B cell (primary cell): ENCODE results near the gene FBXO9. TPM values are rescaled to one million over a fixed set of nuclear protein-coding genes. Genes with fewer than 3 reads are reported as not detected.

Source experiments
- ATAC-seq: fragments of 200-7000 bp; cut with Tn5 transposase; one replicate; pipeline ENCODE4 v1.10.0; 2021; ENCODE audit warnings: low read depth, mild to moderate bottlenecking, moderate number of reproducible peaks, moderate library complexity
- CTCF ChIA-PET: fragments of 350-600 bp; sonication (Branson Sonifier 250); formaldehyde crosslinking; loops from one replicate; lab custom pipeline; 2021; ENCODE audit warnings: antibody characterized with exemption, inconsistent platforms; lab: Charles Lee
- POLR2A ChIA-PET: fragments of 350-600 bp; sonication (Branson Sonifier 250); formaldehyde crosslinking; loops from one replicate; lab custom pipeline; 2021; ENCODE audit warnings: antibody characterized with exemption; lab: Charles Lee
- DNase-seq: peaks from one replicate; pipeline ENCODE4 v3.0.0; 2013
- H2AFZ ChIP-seq: 2 replicates; pipeline ENCODE4 v1.6.1; 2012; ENCODE audit warnings: mild to moderate bottlenecking, low read depth, low read length; ENCODE audit not compliant: insufficient read depth, poor library complexity, severe bottlenecking
- H3K27ac ChIP-seq, 2 donors: 1 replicate in 1 of 2; 2 replicates in 1 of 2; pipeline ENCODE4 v1.5.1; 2012 to 2013; ENCODE audit warnings: low read length in 2 of 2, mild to moderate bottlenecking in 2 of 2, moderate library complexity in 1 of 2
- H3K27me3 ChIP-seq, 4 experiments: fragments of 200-600 bp in 1 of 4; sonication (generic) in 1 of 4; replicated peaks in 1 of 4; 1 replicate in 2 of 4; 2 replicates in 2 of 4; pipeline versions ENCODE4 v1.6.1 to v1.7.0; 2013 to 2016; ENCODE audit warnings: low read length in 3 of 4, mild to moderate bottlenecking in 2 of 4, mixed read lengths in 1 of 4, moderate library complexity in 1 of 4; ENCODE audit not compliant: insufficient read depth in 4 of 4, control insufficient read depth in 3 of 4; ENCODE audit errors: control extremely low read depth in 1 of 4
- H3K36me3 ChIP-seq, 2 experiments: replicated peaks in 1 of 2; 1 replicate in 1 of 2; 2 replicates in 1 of 2; pipeline versions ENCODE4 v1.6.1 to v1.7.1; 2013; ENCODE audit warnings: low read length in 1 of 2; ENCODE audit not compliant: insufficient read depth in 2 of 2, control insufficient read depth in 1 of 2; ENCODE audit errors: control extremely low read depth in 1 of 2, extremely low read depth in 1 of 2
- H3K4me1 ChIP-seq, 2 donors: fragments of 200-600 bp in 1 of 2; sonication (generic) in 1 of 2; 1 replicate in 1 of 2; 2 replicates in 1 of 2; pipeline versions ENCODE4 v1.5.1 to v1.6.1; 2013 to 2017; ENCODE audit warnings: low read length in 2 of 2; ENCODE audit not compliant: control insufficient read depth in 2 of 2, insufficient read depth in 2 of 2
- H3K4me2 ChIP-seq: replicated peaks from 2 replicates; pipeline ENCODE3; 2012; ENCODE audit warnings: mild to moderate bottlenecking, low read depth, low read length; ENCODE audit not compliant: poor library complexity, severe bottlenecking
- H3K4me3 ChIP-seq, 5 experiments: fragments of 200-600 bp in 1 of 5; sonication (generic) in 1 of 5; 1 replicate in 3 of 5; 2 replicates in 2 of 5; pipeline versions ENCODE4 v1.5.1 to v1.7.0; 2011 to 2016; ENCODE audit warnings: low read length in 4 of 5, mild to moderate bottlenecking in 4 of 5, low read depth in 2 of 5, control low read depth in 1 of 5, moderate library complexity in 1 of 5; ENCODE audit not compliant: insufficient read depth in 1 of 5; ENCODE audit errors: control extremely low read depth in 1 of 5, extremely low read depth in 1 of 5
- H3K79me2 ChIP-seq: fragments of 200-600 bp; sonication (generic); one replicate; pipeline ENCODE4 v1.6.0; 2016; ENCODE audit warnings: low read length; ENCODE audit not compliant: control insufficient read depth, insufficient read depth
- H3K9ac ChIP-seq: fragments of 200-600 bp; sonication (generic); 2 replicates; pipeline ENCODE4 v1.6.1; 2017; ENCODE audit warnings: mild to moderate bottlenecking, low read length, moderate library complexity
- H3K9me3 ChIP-seq, 3 donors: one replicate each; pipeline versions ENCODE4 v1.6.1 to v1.7.1; 2013; ENCODE audit warnings: low read length in 2 of 3; ENCODE audit not compliant: control insufficient read depth in 2 of 3, insufficient read depth in 1 of 3; ENCODE audit errors: control extremely low read depth in 1 of 3
- H4K20me1 ChIP-seq: 2 replicates; pipeline ENCODE4 v1.6.0; 2012; ENCODE audit warnings: mild to moderate bottlenecking, low read length; ENCODE audit not compliant: insufficient read depth, control insufficient read depth, poor library complexity, severe bottlenecking
- H3K27ac Mint-ChIP-seq: one replicate; pipeline ENCODE4 v1.8.0; 2021; ENCODE audit warnings: mixed read lengths
- H3K27me3 Mint-ChIP-seq: one replicate; pipeline ENCODE4 v1.8.0; 2021; ENCODE audit warnings: mixed read lengths
- H3K4me1 Mint-ChIP-seq: one replicate; pipeline ENCODE4 v1.8.0; 2021; ENCODE audit warnings: mixed read lengths
- H3K4me3 Mint-ChIP-seq: one replicate; pipeline ENCODE4 v1.8.0; 2021; ENCODE audit warnings: mixed read lengths
- H3K9me3 Mint-ChIP-seq: one replicate; pipeline ENCODE4 v1.8.0; 2022; ENCODE audit warnings: mixed read lengths; ENCODE audit not compliant: insufficient read depth
- EZH2 ChIP-seq: IDR thresholded peaks from 2 replicates; pipeline ENCODE4 v1.6.1; 2012; ENCODE audit warnings: borderline replicate concordance, low read depth, mild to moderate bottlenecking, moderate library complexity, low read length; ENCODE audit not compliant: insufficient read depth, poor library complexity, severe bottlenecking
- WGBS: methylation state at CpG from one replicate; pipeline ENCODE4 v1.1.5; 2013; ENCODE audit warnings: missing lambda C conversion rate; ENCODE audit not compliant: insufficient coverage; 5-methylcytosine and 5-hydroxymethylcytosine counted together
- intact Hi-C: fragments of 100-400 bp; cut with micrococcal nuclease; formaldehyde crosslinking; loops from one replicate; pipeline ENCODE4 v1.10.0; 2022
- polyA plus RNA-seq: library from polyadenylated mRNA; depleted of rRNA; stranded (reverse); fragments of >200 nt; gene quantifications from 2 replicates; pipeline ENCODE4 v1.2.3, GENCODE V29; 2012
- total RNA-seq, 2 donors: library from RNA; stranded (reverse); fragments of 120-200 nt in 1 of 2; gene quantifications; 1 replicate in 1 of 2; 2 replicates in 1 of 2; pipeline versions ENCODE4 v1.2.3 to v1.2.4, GENCODE V29; 2013 to 2022
- TF ChIP-seq, protein P1 (sequence below): fragments of 200-600 bp; IDR thresholded peaks from one replicate; pipeline ENCODE4 v1.8.0; 2022; ENCODE audit warnings: antibody characterized with exemption, mild to moderate bottlenecking

Gene FBXO9
- total and polyA plus RNA-seq, 2 donors (not counting 1 experiment from before 2014, with no cell fraction given) = 105 TPM

GRCh38 chr6:53066874-53067706, 1.9 kb downstream of the FBXO9 start:
- no peak overlapping the region for H3K27ac ChIP-seq
- H3K9ac ChIP-seq = no peak overlapping the region
- Mint-ChIP-seq H3K4me3 (peak overlapping the region; percentile 100), H3K9me3 (no peaks in the 10 kb centered on the region), H3K27ac (no peak overlapping the region), H3K4me1 (peaks cover 48% of the 10 kb centered on the region), H3K27me3 (no peaks in the 10 kb centered on the region)
- ChIA-PET CTCF (interaction anchor here (1.2 to 1.9 kb wide), 3 partner anchors 73 to 480 kb away, joined by 3 to 6 read pairs (median 3); no protein-coding TSS in a partner anchor), POLR2A (interaction anchor here (1.5 kb wide), 1 partner anchor 478 kb away, joined by 4 read pairs; the partner anchor contains the start of gene GCLC)
- H2AFZ ChIP-seq = no peak overlapping the region
- intact Hi-C loops = loop anchor here (5.0 kb wide), 1 partner anchor 415 kb away; no protein-coding TSS in a partner anchor
- no peaks in the 10 kb centered on the region for H3K27me3 ChIP-seq
- peaks cover 50% of the 10 kb centered on the region for H3K79me2 ChIP-seq
- WGBS = 100% methylated on average over 1 of the region's 4 CpGs
- H4K20me1 ChIP-seq = no peaks in the 10 kb centered on the region
- H3K4me2 ChIP-seq = peak overlapping the region; percentile 96
- ATAC-seq (no peak), DNase-seq (no peak)
- peaks cover 0 to 5% of the 10 kb centered on the region in 2 experiments for H3K36me3 ChIP-seq
- H3K4me3 ChIP-seq = no peak overlapping the region
- peaks cover 25 to 27% of the 10 kb centered on the region in 2 donors for H3K4me1 ChIP-seq
- TF ChIP-seq EZH2 = no peak
- TF ChIP-seq, protein P1, sequence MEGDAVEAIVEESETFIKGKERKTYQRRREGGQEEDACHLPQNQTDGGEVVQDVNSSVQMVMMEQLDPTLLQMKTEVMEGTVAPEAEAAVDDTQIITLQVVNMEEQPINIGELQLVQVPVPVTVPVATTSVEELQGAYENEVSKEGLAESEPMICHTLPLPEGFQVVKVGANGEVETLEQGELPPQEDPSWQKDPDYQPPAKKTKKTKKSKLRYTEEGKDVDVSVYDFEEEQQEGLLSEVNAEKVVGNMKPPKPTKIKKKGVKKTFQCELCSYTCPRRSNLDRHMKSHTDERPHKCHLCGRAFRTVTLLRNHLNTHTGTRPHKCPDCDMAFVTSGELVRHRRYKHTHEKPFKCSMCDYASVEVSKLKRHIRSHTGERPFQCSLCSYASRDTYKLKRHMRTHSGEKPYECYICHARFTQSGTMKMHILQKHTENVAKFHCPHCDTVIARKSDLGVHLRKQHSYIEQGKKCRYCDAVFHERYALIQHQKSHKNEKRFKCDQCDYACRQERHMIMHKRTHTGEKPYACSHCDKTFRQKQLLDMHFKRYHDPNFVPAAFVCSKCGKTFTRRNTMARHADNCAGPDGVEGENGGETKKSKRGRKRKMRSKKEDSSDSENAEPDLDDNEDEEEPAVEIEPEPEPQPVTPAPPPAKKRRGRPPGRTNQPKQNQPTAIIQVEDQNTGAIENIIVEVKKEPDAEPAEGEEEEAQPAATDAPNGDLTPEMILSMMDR = no peak
- no peaks in the 10 kb centered on the region for H3K9me3 ChIP-seq
